ENCODE measurements around the gene VPS35. TPM values are rescaled to one million over a fixed set of nuclear protein-coding genes. Genes with fewer than 3 reads are reported as not detected.

VPS35 gene
- total and polyA plus RNA-seq, 2 of the 13 experiments (the other 11 are each of a cell fraction or from before 2014, with no cell fraction given) = 30.7 to 136 TPM

DNA sequence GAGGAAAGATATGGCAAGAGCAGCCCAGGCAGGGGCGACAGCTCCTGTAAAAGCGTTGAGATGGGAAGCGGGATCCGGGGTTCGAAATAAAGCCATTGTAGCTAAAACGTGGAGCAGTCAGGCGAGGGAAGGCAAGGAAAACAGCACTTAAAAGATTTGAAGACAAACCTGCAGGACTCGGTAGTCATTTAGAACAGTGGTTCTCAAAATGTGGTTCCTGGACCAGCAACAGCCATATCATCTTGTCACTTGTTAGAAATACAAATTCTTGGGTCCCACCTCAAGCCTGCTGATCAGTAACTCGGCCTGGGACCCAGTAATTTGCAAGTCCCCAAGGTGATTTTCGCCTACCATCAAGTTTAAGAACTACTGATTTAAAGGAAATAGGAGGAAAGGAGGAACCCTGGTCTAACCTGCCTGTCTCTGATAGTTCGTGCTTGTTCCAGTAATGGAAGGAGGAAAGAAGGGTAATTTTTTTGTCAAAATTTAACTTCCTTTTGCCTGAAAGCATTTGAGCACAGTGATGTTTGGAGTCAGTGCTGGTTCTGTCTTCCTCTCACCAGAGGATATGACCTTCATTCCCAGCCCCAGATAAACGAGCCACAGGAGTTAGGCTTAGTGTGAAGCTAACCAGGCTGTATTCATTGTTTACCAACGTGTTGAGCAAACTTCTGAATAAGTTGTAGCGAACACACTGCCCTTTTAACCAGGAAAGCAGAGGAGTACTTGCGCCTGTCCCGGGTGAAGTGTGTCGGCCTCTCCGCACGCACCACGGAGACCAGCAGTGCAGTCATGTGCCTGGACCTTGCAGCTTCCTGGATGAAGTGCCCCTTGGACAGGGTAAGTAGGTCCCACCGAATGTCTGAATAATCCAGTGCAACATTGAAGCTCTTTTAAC is 1.6 kb upstream of the VPS35 start (continued):
- TF ChIP-seq, protein P1, sequence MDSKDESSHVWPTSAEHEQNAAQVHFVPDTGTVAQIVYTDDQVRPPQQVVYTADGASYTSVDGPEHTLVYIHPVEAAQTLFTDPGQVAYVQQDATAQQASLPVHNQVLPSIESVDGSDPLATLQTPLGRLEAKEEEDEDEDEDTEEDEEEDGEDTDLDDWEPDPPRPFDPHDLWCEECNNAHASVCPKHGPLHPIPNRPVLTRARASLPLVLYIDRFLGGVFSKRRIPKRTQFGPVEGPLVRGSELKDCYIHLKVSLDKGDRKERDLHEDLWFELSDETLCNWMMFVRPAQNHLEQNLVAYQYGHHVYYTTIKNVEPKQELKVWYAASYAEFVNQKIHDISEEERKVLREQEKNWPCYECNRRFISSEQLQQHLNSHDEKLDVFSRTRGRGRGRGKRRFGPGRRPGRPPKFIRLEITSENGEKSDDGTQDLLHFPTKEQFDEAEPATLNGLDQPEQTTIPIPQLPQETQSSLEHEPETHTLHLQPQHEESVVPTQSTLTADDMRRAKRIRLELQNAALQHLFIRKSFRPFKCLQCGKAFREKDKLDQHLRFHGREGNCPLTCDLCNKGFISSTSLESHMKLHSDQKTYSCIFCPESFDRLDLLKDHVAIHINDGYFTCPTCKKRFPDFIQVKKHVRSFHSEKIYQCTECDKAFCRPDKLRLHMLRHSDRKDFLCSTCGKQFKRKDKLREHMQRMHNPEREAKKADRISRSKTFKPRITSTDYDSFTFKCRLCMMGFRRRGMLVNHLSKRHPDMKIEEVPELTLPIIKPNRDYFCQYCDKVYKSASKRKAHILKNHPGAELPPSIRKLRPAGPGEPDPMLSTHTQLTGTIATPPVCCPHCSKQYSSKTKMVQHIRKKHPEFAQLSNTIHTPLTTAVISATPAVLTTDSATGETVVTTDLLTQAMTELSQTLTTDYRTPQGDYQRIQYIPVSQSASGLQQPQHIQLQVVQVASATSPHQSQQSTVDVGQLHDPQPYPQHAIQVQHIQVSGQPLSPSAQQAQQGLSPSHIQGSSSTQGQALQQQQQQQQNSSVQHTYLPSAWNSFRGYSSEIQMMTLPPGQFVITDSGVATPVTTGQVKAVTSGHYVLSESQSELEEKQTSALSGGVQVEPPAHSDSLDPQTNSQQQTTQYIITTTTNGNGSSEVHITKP (CRISPR knock-in tag; IDR thresholded peaks at IDR 0.05; ENCODE audit: low read depth) = peak; percentile 53; the same call in 1 of the 2 replicates
- TF ChIP-seq ZBTB2 (CRISPR knock-in tag; IDR thresholded peaks at IDR 0.05; ENCODE audit: low read depth) = no peak
- no peak for TF ChIP-seq HNRNPK (IDR thresholded peaks at IDR 0.05; ENCODE audit: low read depth, low read length, poor library complexity, severe bottlenecking)
- TF ChIP-seq, protein P2, sequence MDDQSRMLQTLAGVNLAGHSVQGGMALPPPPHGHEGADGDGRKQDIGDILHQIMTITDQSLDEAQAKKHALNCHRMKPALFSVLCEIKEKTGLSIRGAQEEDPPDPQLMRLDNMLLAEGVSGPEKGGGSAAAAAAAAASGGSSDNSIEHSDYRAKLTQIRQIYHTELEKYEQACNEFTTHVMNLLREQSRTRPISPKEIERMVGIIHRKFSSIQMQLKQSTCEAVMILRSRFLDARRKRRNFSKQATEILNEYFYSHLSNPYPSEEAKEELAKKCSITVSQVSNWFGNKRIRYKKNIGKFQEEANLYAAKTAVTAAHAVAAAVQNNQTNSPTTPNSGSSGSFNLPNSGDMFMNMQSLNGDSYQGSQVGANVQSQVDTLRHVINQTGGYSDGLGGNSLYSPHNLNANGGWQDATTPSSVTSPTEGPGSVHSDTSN (CRISPR knock-in tag; IDR thresholded peaks at IDR 0.05; ENCODE audit: borderline replicate concordance) = no peak
- TF ChIP-seq NBN (conservative IDR thresholded peaks at IDR 0.05) = no peak
- TF ChIP-seq ZNF124 (CRISPR knock-in tag; IDR thresholded peaks at IDR 0.05) = no peak
- TF ChIP-seq DNMT1 (CRISPR knock-in tag; IDR thresholded peaks at IDR 0.05) = no peak
- TF ChIP-seq TCF7L2 (IDR thresholded peaks at IDR 0.05; ENCODE audit: low read depth, low read length) = no peak
- no peak for TF ChIP-seq TOPORS (CRISPR knock-in tag; IDR thresholded peaks at IDR 0.05)
- TF ChIP-seq ZNF496 (CRISPR knock-in tag; IDR thresholded peaks at IDR 0.05; ENCODE audit: insufficient replicate concordance) = no peak
- TF ChIP-seq ZNF3 (CRISPR knock-in tag; IDR thresholded peaks at IDR 0.05) = no peak
- TF ChIP-seq BRCA1 (CRISPR knock-in tag; IDR thresholded peaks at IDR 0.05) = no peak
- TF ChIP-seq TFDP1 (CRISPR knock-in tag; IDR thresholded peaks at IDR 0.05; ENCODE audit: borderline replicate concordance) = peak; percentile 45; the same call in 1 of the 2 replicates
- TF ChIP-seq ZNF383 (CRISPR knock-in tag; IDR thresholded peaks at IDR 0.05; ENCODE audit: borderline replicate concordance) = no peak
- no peak for TF ChIP-seq NCOA5 (CRISPR knock-in tag; IDR thresholded peaks at IDR 0.05)
- TF ChIP-seq ZMAT5 (CRISPR knock-in tag; IDR thresholded peaks at IDR 0.05; ENCODE audit: borderline replicate concordance, low read depth) = no peak
- TF ChIP-seq ZBTB38 (CRISPR knock-in tag; IDR thresholded peaks at IDR 0.05) = no peak
- TF ChIP-seq MBD4 (IDR thresholded peaks at IDR 0.05; ENCODE audit: borderline replicate concordance, low read length) = no peak
- TF ChIP-seq KLF11 (CRISPR knock-in tag; IDR thresholded peaks at IDR 0.05) = 0 out of 2 replicates have a peak, but pooled peaks have one; percentile 66
- TF ChIP-seq ZMYM3 (CRISPR knock-in tag; IDR thresholded peaks at IDR 0.05) = 0 out of 2 replicates have a peak, but pooled peaks have one; percentile 29
